Smooth muscle cell (in vitro differentiated cells): ENCODE results near the gene CKAP4. TPM values are rescaled to one million over a fixed set of nuclear protein-coding genes. Genes with fewer than 3 reads are reported as not detected.

Experiments
- DNase-seq: peaks from one replicate; lab custom pipeline; 2025; ENCODE audit not compliant: unreplicated experiment; lab: John Stamatoyannopoulos, UW
- H2AFZ ChIP-seq: fragments of 200-600 bp; sonication (generic); 2 replicates; pipeline ENCODE4 v1.6.0; 2016; ENCODE audit warnings: antibody characterized with exemption, low read depth, mild to moderate bottlenecking
- H3F3A ChIP-seq: fragments of 200-600 bp; sonication (generic); 2 replicates; pipeline ENCODE4 v1.6.0; 2017; ENCODE audit warnings: antibody characterized with exemption, low read depth
- H3K27ac ChIP-seq: fragments of 200-600 bp; sonication (generic); 2 replicates; pipeline ENCODE4 v1.5.1; 2016; ENCODE audit warnings: low read depth, mild to moderate bottlenecking
- H3K27me3 ChIP-seq: fragments of 200-600 bp; sonication (generic); 2 replicates; pipeline ENCODE4 v1.6.1; 2016; ENCODE audit warnings: low read depth, mild to moderate bottlenecking
- H3K36me3 ChIP-seq: fragments of 200-600 bp; sonication (generic); 2 replicates; pipeline ENCODE4 v1.5.1; 2016; ENCODE audit warnings: low read depth
- H3K4me1 ChIP-seq: fragments of 200-600 bp; sonication (generic); 2 replicates; pipeline ENCODE4 v1.5.1; 2016; ENCODE audit warnings: low read depth
- H3K4me2 ChIP-seq: fragments of 200-600 bp; sonication (generic); 2 replicates; pipeline ENCODE4 v1.6.0; 2016; ENCODE audit warnings: mild to moderate bottlenecking
- H3K4me3 ChIP-seq: fragments of 200-600 bp; sonication (generic); 2 replicates; pipeline ENCODE4 v1.5.1; 2016; ENCODE audit warnings: mild to moderate bottlenecking
- H3K79me2 ChIP-seq: fragments of 200-600 bp; sonication (generic); 2 replicates; pipeline ENCODE4 v1.6.0; 2016; ENCODE audit warnings: low read depth, mild to moderate bottlenecking
- H3K9ac ChIP-seq: fragments of 200-600 bp; sonication (generic); 2 replicates; pipeline ENCODE4 v1.6.0; 2016; ENCODE audit warnings: low read depth
- H3K9me3 ChIP-seq: fragments of 200-600 bp; sonication (generic); replicated peaks from 2 replicates; pipeline ENCODE4 v1.5.1; 2016; ENCODE audit warnings: low read depth
- H4K20me1 ChIP-seq: fragments of 200-600 bp; sonication (generic); 2 replicates; pipeline ENCODE4 v1.6.0; 2016; ENCODE audit warnings: low read depth
- CTCF ChIP-seq: fragments of 200-600 bp; sonication (generic); IDR thresholded peaks from 2 replicates; pipeline ENCODE4 v1.5.1; 2017; ENCODE audit warnings: borderline replicate concordance, mild to moderate bottlenecking, antibody characterized with exemption; ENCODE audit not compliant: insufficient read depth, poor library complexity, severe bottlenecking
- WGBS: methylation state at CpG from one replicate; pipeline ENCODE4 v1.1.7; 2016; ENCODE audit warnings: low lambda C conversion rate; 5-methylcytosine and 5-hydroxymethylcytosine counted together
- polyA plus RNA-seq: library from polyadenylated mRNA; unstranded; fragments of >200 nt; fragmentation: Nextera tagmentation; extraction: Ambion mirVana; gene quantifications from 2 replicates; pipeline ENCODE4 v1.2.1, GENCODE V29; 2016
- total RNA-seq: library from RNA; depleted of rRNA; stranded (reverse); fragments of >200 nt; gene quantifications from 2 replicates; pipeline ENCODE4 v1.2.3, GENCODE V29; 2014

CKAP4 gene
- total and polyA plus RNA-seq, 2 experiments from 2014 or later, result 241 to 486 TPM

- Histone ChIP-seq H3K9me3 (no peaks in the 10 kb centered on the region), H3K4me1 (no peaks in the 10 kb centered on the region), H3K27ac (no peak overlapping the region), H3K36me3 (no peaks in the 10 kb centered on the region), H3K4me3 (no peak overlapping the region), H3K27me3 (no peaks in the 10 kb centered on the region), H3K79me2 (no peaks in the 10 kb centered on the region), H4K20me1 (no peaks in the 10 kb centered on the region), H3F3A (no peaks in the 10 kb centered on the region), H3K4me2 (no peak overlapping the region), H2AFZ (no peak overlapping the region), H3K9ac (no peak overlapping the region)
- no peak for DNase-seq
- no peak for TF ChIP-seq CTCF
- 13% methylated on average over 2 of the region's 2 CpGs for WGBS
These were observed 19.7 kb upstream of the CKAP4 start for GRCh38 chr12:106267535-106267934.

GRCh38 chr12:106265116-106265515 lies 17.3 kb upstream of the CKAP4 start:
- DNase-seq, result no peak
- no peak overlapping the region for H2AFZ ChIP-seq
- H3K4me1 ChIP-seq, result no peaks in the 10 kb centered on the region
- no peaks in the 10 kb centered on the region for H4K20me1 ChIP-seq
- H3K9ac ChIP-seq, result no peak overlapping the region
- TF ChIP-seq CTCF, result no peak
- H3K27me3 ChIP-seq, result no peaks in the 10 kb centered on the region
- H3K27ac ChIP-seq, result no peak overlapping the region
- no peak overlapping the region for H3K4me3 ChIP-seq
- no peaks in the 10 kb centered on the region for H3K79me2 ChIP-seq
- no peaks in the 10 kb centered on the region for H3K9me3 ChIP-seq
- 94% methylated on average over 1 of the region's 1 CpG for WGBS
- H3F3A ChIP-seq, result no peaks in the 10 kb centered on the region
- no peaks in the 10 kb centered on the region for H3K36me3 ChIP-seq
- no peak overlapping the region for H3K4me2 ChIP-seq

GRCh38 chr12:106258935-106259334 lies 11.1 kb upstream of the CKAP4 start:
- DNase-seq, result no peak
- H3K27me3 ChIP-seq, result no peaks in the 10 kb centered on the region
- peaks cover 5% of the 10 kb centered on the region for H3K4me1 ChIP-seq
- no peaks in the 10 kb centered on the region for H3K79me2 ChIP-seq
- no peaks in the 10 kb centered on the region for H4K20me1 ChIP-seq
- H3K9ac ChIP-seq, result no peak overlapping the region
- H3K27ac ChIP-seq, result no peak overlapping the region
- H3K4me3 ChIP-seq, result no peak overlapping the region
- no peak overlapping the region for H3K4me2 ChIP-seq
- no peaks in the 10 kb centered on the region for H3K36me3 ChIP-seq
- WGBS, result 95% methylated on average over 1 of the region's 1 CpG
- no peak overlapping the region for H2AFZ ChIP-seq
- TF ChIP-seq CTCF, result no peak
- no peaks in the 10 kb centered on the region for H3F3A ChIP-seq
- no peaks in the 10 kb centered on the region for H3K9me3 ChIP-seq

GRCh38 chr12:106258226-106258625 lies 10.4 kb upstream of the CKAP4 start:
- WGBS, result 87% methylated on average over 4 of the region's 4 CpGs
- no peak overlapping the region for H3K4me2 ChIP-seq
- H4K20me1 ChIP-seq, result no peaks in the 10 kb centered on the region
- no peak overlapping the region for H3K4me3 ChIP-seq
- DNase-seq, result no peak
- no peaks in the 10 kb centered on the region for H3K36me3 ChIP-seq
- H3K9me3 ChIP-seq, result no peaks in the 10 kb centered on the region
- H3F3A ChIP-seq, result no peaks in the 10 kb centered on the region
- TF ChIP-seq CTCF, result no peak
- H3K4me1 ChIP-seq, result peaks cover 5% of the 10 kb centered on the region
- no peaks in the 10 kb centered on the region for H3K79me2 ChIP-seq
- no peak overlapping the region for H3K27ac ChIP-seq
- no peaks in the 10 kb centered on the region for H3K27me3 ChIP-seq
- H3K9ac ChIP-seq, result no peak overlapping the region
- H2AFZ ChIP-seq, result no peak overlapping the region
